HK-2 (cell line): ENCODE results near the gene VPS9D1.

Source experiments
- DNase-seq: peaks from one replicate; pipeline ENCODE4 v3.0.0-alpha.2; 2018; ENCODE audit not compliant: unreplicated experiment

The VPS9D1 gene

DNA sequence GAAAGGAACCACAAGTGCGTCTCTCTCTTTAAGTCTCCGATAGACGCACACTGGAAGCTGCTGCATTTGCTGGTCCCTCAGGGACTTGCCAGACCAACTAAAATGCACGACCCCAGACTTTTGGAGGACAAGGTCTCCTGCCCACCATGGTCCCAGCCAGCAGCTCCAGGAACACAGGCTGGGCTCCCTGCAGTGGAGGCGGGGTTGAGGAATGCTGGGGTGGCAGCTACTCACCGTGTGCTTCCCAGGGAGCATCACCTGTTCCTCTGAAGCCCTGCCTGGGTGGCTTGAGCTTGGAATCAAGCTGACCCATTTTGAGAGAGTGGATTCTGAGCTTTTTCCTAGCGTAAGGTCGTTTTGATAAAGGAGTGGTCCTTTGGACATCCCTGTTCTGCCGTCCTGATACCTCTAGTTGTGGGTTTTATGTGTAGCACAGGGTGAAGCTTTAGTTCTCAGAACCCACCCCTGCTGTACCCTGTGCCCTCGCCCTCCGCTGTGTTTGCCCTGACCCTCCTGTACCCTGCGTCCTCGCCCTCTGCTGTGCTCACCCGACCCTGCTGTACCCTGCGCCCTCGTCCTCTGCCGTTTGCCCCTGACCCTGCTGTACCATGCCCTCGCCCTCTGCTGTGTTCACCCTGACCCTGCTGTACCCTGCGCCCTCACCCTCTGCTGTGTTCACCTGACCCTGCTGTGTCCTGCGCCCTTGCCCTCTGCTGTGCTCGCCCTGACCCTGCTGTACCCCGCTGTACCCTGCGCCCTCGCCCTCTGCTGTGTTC lies 11.6 kb upstream of the VPS9D1 start:
- no peak for DNase-seq

DNA sequence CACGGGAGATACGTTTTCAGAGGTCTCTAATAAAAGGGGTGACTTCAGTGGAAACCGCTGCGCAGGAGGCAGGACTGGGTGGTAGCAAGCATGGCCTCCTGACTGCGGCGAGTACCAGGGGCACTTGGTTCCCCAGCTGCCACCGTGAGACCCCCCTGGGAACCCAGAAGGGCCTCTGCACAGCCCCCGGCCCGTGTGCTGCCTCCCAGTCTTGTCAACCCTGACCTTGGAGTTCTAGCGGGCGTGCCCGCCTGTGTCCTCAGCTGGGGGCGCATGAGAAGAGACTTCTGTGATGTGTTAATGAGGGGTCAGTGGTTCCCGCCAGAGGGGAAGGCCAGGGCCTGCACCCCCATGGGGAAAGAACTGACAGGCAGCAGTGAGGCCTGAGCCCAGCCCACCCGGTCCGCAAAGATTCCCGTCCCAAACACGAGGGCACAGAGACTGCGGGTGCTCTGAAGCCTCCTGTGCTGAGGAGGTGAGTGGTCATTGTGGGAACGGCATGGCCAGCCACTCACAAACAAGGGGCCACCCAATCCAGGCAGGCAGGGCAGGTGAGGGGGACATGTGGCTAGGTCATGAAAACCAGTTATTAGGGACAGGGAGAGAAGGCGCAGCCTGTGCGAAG lies 10.0 kb upstream of the VPS9D1 start:
- no peak for DNase-seq

DNA sequence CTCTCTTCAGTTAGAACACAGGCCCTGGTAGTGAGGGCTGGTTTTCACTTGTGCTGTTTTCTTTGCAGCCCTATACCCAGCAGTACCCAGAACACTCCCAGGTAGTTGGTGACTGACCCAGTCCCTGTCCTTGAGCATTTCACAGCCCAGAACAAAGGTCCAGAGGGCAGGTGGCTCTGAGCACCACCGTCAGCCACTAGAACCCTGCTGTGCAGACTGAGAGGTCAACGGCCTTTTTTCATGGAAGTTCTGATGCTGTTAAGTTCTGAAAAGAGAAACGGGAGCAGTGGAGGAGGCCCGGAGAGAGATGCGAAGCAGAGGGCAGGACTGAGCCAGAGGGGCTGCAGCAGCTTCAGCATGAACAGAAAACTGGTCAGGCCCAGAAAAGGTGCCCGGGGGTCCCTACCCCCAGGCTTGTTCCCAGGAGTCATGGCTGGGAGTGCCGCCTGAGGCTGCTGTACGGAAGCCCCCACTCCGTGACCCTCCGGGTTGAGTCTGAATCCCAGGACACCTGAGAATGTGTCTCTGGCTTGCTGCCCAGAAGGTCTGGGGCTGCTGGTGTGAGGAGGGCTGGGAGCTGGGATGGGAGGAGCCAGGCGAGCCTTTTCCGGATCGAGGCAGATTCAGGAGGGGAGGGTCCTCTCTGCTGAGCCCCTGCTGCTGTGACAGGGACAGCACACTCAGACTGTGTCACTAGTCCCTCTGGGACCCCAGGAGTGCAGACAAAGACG lies 9.3 kb upstream of the VPS9D1 start:
- DNase-seq: no peak

DNA sequence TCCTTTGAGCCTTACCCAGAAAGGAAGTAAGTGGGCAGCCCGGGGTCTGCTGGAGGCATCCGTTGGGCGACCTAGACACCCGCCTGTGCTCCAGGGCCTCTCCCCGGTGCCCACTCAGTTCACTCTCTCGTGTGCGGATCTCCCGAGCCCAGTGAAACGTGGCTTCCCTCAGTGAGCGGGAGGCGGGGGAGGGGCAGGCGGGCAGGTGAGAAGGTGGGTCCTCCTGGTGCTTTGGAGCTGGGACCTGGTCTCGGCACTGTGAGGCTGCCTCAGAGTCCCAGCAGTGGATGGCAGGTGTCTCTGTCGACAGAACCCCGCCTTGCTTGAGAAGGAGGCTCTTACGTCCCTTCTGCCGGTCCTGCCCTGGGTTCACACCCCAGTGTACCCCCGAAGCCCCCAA lies 8.6 kb upstream of the VPS9D1 start:
- DNase-seq: no peak

DNA sequence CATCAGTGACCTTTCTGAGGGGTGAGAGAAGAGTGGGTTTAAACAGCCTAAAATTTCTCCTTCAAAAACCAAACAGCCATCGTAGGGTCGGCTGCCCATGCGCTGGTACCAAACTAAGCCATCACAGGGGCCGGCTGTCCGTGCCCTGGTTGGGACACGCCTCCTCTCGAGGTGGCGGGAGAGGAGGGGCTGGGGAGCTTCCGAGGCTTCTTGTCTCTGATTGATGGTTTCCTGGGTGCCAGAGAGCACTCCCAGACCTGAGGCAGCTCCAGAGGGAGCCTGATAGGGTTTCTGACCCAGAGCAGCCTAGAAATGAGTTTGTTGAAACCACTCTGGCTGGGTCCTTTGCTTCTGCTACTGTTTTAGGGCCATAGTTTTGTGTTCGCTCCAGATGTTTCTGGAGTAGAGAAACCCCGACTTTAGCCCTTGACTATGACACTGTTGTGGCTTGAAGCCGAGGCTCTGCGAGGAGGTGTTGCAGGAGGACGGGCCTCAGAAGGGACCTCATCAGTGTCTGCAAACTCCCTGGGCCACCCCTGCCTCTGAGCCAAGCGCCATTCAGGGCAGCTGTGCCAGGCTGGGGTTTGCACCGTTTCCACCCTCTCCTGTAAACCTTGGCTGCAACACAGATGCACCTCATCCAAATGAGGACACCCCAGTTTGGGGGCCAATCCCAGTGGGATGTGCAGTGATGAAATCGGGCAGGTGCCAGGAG lies 6.9 kb upstream of the VPS9D1 start:
- no peak for DNase-seq

DNA sequence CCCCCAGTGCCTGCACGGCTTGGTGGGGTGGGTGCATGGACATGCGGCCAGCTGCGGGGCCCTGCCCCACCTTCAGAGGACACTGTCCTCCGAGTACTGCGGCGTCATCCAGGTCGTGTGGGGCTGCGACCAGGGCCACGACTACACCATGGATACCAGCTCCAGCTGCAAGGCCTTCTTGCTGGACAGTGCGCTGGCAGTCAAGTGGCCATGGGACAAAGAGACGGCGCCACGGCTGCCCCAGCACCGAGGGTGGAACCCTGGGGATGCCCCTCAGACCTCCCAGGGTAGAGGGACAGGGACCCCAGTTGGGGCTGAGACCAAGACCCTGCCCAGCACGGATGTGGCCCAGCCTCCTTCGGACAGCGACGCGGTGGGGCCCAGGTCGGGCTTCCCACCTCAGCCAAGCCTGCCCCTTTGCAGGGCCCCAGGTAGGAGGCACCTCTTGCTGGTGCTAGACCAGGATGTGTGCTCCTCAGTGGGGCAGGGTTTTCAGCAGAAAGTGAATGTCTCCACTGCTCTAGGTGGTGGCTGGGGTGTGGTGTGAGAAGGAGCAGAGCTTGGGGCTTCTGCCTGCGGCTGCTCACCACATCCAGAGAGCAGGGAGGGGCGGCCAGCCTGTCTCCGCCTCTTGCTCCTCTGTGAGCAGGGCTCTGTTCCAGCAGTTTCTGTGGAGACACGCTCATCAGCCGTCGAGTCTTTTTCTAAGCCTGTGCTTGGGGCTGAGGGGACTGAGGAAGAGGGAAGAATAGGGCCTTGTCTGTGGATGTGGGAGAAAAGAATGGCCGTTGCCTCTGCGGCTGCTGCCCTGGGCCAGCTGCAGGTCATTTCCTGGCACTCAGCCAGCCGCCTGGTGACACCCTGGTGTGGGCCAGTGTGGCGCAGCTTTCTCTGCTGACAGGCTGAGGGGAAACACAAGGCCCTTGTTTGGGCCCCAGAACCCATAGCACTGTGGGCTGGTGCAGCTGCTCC lies 2.9 kb upstream of the VPS9D1 start:
- no peak for DNase-seq

DNA sequence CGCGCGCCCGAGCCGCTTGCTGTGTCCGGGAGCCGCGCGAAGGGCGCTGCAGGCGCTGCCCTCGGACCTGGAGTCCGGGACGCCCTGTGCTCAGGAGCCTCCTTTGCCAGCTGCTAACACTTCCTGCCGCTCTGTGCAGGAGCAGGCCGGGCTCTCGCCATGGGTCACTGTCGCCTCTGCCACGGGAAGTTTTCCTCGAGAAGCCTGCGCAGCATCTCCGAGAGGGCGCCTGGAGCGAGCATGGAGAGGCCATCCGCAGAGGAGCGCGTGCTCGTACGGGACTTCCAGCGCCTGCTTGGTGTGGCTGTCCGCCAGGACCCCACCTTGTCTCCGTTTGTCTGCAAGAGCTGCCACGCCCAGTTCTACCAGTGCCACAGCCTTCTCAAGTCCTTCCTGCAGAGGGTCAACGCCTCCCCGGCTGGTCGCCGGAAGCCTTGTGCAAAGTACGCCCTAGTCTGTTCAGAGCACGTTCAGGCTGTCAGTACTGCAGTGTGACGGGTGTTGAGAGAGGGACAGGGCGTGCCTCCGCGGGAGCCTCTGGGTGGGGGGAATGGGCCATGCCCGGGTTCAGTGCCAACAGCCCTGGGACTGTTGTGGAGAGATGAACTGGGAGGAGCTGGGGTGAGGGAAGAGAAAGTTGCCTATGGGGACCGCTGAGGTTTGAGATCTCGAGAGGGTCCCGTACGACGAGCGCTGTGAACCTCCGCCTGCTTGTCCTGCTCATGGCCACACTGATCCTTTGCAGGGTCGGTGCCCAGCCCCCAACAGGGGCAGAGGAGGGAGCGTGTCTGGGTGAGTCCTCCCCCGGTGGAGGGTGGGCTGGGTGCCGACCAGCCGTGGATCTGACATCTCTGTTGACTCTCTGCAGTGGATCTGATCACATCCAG lies 1.9 kb upstream of the VPS9D1 start:
- DNase-seq: no peak

DNA sequence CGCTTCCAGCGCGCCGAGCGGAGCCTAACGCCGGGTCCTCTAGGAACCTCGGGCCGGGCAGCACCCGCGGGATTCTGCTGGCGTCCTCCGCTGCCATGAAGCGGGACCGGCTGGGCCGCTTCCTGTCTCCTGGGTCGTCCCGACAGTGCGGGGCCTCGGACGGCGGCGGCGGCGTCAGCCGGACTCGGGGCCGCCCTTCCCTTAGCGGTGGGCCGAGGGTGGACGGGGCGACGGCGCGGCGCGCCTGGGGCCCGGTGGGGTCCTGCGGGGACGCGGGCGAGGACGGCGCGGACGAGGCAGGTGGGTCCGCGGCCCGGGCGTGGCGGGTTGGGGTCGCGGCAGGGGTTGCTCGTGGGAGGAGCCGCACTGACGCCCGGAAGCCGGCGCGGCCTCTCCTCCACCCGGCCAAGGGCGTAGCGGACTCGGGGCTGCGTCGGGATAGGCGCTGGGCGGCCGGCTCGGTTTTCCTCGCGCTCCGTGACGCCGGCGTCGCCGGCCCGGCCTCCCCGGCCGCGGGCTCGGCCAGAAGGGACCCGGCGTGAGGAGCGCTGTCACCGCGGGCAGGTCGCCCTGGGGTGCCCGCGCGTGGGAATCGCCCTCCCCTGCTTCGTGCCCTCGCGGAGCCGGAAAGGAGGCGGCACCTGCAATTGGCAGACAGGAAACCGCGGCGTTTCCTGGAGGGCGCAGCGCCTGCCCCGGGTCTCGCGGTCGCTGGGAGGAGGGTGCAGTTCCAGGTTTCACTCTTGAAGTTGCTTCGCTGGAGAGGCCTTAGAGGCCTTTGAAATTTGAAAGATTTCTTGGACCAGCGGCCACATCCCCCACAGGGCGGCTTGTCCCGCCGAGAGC lies 1.1 kb upstream of the VPS9D1 start:
- peak; percentile 72 for DNase-seq

DNA sequence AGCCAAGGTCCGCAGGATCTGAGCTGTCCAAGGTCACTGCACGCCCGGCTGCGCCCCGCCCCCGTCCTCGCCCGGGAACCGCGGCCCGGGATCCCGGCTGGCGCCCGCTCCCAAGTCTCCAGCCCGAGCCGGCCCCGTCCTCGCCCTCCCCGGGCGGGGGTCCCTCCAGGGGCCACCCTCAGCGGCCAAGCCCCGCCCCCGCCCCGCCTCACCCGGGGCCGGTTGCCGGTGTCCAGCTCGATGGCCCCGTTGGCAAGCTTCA lies 216 bp downstream of the VPS9D1 start:
- no peak for DNase-seq

DNA sequence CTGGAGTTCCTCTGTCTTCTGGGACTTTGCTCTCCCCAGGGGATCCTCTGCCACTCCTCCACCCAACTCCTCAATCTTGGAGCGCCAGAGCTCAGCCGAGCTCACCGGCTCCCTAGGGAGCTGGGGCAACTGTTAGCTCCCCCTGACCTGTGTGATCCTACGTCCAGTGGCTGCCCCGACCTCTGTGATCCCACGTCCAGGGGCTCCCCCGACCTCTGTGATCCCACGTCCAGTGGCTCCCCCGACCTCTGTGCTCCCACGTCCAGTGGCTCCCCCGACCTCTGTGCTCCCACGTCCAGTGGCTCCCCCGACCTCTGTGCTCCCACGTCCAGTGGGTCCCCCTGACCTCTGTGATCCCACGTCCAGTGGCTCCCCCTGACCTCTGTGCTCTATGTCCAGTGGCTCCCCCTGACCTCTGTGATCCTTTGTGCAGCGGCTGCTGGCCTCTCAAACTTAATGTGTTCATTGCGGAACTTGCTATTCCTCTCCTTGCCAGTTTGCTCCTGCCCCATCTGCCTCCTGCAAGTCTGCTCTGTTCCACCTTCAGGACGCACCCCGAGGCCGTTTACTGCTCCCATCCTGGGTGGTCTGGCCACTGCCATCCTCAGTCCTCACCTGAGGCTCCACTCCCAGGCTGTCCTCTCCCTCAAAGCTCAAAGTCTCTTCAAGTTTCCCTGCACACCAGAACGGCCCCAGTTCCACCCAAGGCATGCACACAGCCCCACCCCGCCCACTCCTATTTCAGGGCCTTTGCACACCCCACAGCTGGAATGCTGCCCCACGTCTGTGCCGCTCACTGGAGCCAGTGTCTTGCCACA lies 2.8 kb downstream of the VPS9D1 start:
- no peak for DNase-seq

DNA sequence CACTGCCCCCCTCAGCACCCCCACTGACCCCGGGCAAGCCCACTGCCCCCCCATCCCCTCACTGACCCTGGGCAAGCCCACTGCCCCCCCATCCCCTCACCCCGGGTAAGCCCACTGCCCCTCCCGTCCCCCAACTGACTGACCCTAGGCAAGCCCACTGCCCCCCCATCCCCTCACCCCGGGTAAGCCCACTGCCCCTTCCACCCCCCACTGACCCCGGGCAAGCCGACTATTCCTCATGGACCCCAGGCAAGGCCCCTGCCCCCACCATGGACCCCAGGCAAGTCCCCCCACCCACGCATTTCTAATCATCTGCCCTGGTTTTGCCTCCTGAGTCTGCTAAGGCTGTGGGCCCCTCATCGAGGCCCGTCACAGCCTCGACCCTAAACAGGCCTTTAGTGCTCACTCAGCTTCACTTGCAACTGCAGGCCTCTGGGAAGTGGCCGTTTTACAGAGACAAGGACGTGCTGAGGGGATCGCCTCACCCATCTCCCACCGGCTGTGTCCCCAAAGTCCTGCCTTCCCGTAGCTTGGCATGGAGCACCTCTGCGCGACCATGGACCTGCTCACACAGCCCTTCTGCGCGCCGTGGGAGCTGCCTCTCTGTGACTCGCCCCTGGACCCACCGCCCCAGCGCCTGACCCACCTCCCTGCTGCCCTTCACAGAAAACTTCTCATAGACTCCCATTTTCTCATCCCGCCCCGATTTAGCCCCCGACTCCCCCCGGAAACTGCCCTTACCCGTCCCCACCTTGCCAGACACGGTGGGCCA lies 3.6 kb downstream of the VPS9D1 start:
- DNase-seq: no peak

DNA sequence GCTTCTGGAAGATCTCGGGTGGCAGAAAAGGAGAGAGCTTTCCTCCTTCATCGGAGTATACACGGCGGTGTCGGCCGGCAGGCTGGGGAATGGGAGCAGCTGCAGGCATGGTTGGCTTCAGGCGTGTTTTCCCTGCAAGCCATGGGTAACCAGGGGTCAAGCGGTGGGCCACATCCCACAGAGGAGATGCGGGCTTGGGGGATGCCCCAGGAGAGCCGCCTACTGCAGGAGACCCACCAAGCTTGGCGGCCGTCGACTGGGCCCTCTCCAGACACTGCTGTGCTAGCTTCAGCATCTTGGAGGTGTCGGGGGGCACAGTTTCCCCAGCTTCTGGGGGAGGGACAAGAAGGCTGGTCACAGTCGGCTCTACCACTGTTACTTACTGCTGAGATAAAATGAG lies 4.2 kb downstream of the VPS9D1 start:
- no peak for DNase-seq

DNA sequence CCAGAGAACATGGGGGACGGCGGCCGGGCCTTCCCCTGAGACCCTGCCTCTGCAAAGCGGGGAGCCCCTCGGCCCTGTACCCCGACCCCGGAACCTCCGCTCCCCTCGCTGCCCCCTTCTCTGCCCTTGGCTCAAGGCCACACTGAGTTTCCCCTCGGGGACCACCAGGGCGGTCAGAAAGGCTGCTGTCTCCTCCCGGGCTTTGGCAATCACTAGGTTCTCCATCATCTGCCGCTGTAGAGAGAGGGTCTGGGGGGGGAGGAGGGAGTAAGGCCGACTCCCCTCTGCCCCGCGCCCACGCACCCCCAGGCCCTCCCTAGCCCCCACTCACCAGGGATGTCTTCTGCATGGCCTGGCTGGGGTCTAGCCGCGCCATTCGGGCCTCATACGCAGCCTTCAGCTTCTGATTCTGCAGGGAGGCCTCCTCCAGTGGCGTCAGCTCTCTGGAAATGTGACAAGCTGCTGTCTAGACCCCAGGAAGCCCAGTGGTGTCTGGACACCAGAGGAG lies 8.4 kb downstream of the VPS9D1 start:
- DNase-seq: no peak

DNA sequence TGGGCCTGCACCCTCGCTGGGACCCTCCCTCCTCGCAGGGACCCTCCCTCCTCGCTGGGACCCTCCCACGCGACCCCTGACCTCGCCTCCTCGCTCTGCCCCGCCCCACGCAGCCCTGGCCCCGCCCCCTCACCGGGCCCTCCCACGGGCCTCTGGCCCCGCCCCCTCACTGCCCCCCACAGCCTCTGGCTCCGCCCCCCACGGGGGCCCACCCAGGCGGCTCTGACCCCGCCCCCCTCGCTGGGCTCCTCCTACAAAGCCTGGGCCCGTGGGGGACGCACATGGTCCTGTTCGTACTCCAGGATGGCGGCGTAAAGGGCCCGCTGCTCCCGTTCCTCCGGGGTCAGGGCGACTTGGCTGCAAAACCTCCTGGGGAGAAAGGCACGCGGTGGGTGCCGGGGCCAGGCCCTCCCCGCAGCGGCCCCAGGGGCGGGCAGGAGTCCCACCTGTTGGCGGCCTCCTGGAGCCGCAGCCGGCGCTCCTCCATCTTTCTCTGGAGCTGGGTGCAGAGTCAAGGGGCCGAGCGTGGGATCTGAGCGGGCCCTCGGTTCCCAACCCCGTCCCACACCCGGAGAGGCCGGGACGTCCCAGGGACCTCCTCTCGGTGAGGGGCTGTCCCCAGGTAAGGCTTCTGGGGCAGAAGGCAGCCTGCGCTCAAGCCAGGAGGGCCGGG lies 9.0 kb downstream of the VPS9D1 start:
- no peak for DNase-seq

DNA sequence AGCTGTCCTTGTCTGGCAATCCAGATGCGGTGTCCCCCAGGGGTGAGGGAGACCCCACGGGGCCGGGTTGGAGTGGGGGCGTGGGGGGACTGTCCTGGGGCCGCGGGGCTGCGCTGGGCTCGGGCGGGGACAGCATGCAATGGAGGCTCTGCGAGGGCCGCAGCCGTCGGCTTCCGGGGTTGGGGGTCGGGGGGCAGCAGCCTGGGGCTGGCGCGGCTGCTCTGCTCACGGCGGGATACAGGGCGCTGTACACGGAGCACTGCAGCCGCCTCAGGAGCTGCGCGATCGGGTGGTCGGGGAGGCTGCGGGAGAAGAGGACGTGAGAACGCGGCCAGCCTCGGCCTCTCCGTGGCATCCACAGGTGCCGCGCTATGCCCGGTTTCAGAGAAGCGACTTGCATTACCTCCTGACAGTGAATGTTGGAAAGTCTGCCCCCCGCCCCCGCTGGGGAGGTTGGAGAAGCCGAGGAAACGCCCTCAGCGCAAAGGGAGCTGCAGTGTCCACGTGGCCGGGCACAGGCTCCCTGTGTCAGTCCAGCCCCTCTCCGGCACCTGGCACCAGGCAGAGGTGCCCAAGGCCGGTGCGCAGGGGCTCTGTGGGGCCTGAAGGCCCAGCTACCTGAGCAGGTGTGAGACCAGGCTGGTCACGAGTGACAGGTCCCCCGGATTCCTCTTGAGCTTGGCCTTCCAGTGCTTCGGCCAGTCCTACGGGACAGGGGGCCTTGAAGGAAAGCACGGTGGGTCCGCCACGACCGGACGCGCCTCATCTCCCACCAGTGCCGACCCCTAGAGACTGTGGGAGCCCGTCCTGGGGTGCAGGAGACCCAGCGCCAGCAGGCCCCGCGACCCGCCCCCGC lies 9.8 kb downstream of the VPS9D1 start:
- DNase-seq: no peak
